ENCODE measurements around the gene SYNJ2.

The SYNJ2 gene

GRCh38 chr6:158086504-158087223 lies 105.0 kb downstream of the SYNJ2 start:
- DNase-seq = no peak

GRCh38 chr6:158087224-158087867 lies 105.7 kb downstream of the SYNJ2 start:
- DNase-seq = no peak

- DNase-seq = no peak
These were observed 111.1 kb downstream of the SYNJ2 start for GRCh38 chr6:158092806-158093205.

- DNase-seq = no peak
These were observed 113.4 kb downstream of the SYNJ2 start for GRCh38 chr6:158095031-158095430.

- DNase-seq = no peak
These were observed 114.0 kb downstream of the SYNJ2 start for GRCh38 chr6:158095671-158096070.

GRCh38 chr6:158103228-158103627 lies 121.6 kb downstream of the SYNJ2 start:
- DNase-seq = no peak

GRCh38 chr6:158104696-158105095 lies 123.0 kb downstream of the SYNJ2 start:
- no peak for DNase-seq

GRCh38 chr6:158109748-158110147 lies 128.1 kb downstream of the SYNJ2 start:
- no peak for DNase-seq

GRCh38 chr6:158110986-158111385 lies 129.3 kb downstream of the SYNJ2 start:
- DNase-seq = no peak

- no peak for DNase-seq
These were observed 130.3 kb downstream of the SYNJ2 start for GRCh38 chr6:158111987-158112386.

- DNase-seq = no peak
These were observed 132.1 kb downstream of the SYNJ2 start for GRCh38 chr6:158113802-158114201.

GRCh38 chr6:158115102-158115501 lies 133.4 kb downstream of the SYNJ2 start:
- no peak for DNase-seq

- no peak for DNase-seq
These were observed 133.8 kb downstream of the SYNJ2 start for GRCh38 chr6:158115508-158115907.

- peak; percentile 39 for DNase-seq
These were observed 137.2 kb downstream of the SYNJ2 start for GRCh38 chr6:158118886-158119285.

GRCh38 chr6:158121335-158121734 lies 139.7 kb downstream of the SYNJ2 start:
- peak; percentile 68 for DNase-seq

- DNase-seq = no peak
These were observed 140.4 kb downstream of the SYNJ2 start for GRCh38 chr6:158122048-158122447.

GRCh38 chr6:158124288-158124687 lies 142.6 kb downstream of the SYNJ2 start:
- DNase-seq = no peak

GRCh38 chr6:158125271-158125670 lies 143.6 kb downstream of the SYNJ2 start:
- no peak for DNase-seq

- DNase-seq = peak; percentile 66
These were observed 150.3 kb downstream of the SYNJ2 start for GRCh38 chr6:158131926-158132325.

GRCh38 chr6:158142789-158143188 lies 161.1 kb downstream of the SYNJ2 start:
- DNase-seq = no peak

GRCh38 chr6:158143700-158144099 lies 162.0 kb downstream of the SYNJ2 start:
- DNase-seq = peak; percentile 29
